ENCODE results near the gene G3BP2. TPM values are rescaled to one million over a fixed set of nuclear protein-coding genes. Genes with fewer than 3 reads are reported as not detected.

Gene G3BP2
- total and polyA plus RNA-seq, 2 of the 8 experiments (the other 6 are each of a cell fraction or from before 2014, with no cell fraction given): 83.7 to 378 TPM

DNA sequence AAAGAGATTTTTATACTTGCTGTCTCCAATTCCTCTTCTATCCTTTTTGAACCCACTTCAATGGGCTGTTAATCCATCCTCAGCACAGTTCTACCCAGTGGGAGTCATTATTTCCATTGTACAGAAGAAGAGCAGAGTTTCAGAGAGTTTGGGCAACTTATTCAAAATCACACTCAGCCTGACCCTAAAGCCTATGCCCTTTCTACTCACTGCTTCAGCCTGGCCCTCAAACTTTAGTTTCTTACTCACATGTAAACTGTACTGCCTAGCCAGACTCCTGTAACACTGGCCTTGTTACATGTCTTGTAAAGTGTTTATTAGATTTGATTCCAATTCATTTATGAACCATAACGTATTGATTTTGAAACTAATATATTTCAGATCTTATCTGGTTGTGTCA, 26.1 kb upstream of the G3BP2 start:
- Histone ChIP-seq H3K9me3 (ENCODE audit: insufficient read depth in 2 of 2, low read depth in 1 of 2, low read length in 1 of 2) (no peaks in the 10 kb centered on the region), H3K23me2 (ENCODE audit: low read depth, low read length) (0 out of 2 replicates have a peak, but pooled peaks cover 2% of the 10 kb centered on the region), H3K4me3 (ENCODE audit: extremely low read depth in 1 of 4, insufficient read depth in 2 of 4, low read depth in 3 of 4, low read length in 4 of 4) (no peak overlapping the region), H3K79me1 (ENCODE audit: low read depth, low read length) (no peaks in the 10 kb centered on the region; the same call in 1 of the 2 replicates), H2BK12ac (ENCODE audit: low read depth, low read length) (no peak overlapping the region), H3K27ac (ENCODE audit: low read depth, low read length) (0 out of 2 replicates have a peak overlapping the region, but pooled peaks have one; percentile 32), H3K4me1 (replicated peaks in 1 of 4; ENCODE audit: control insufficient read depth in 3 of 4, insufficient read depth in 4 of 4, low read length in 3 of 4) (peaks cover 9 to 15% (median 12%) of the 10 kb centered on the region in 4 experiments; a peak in 6 of 7 replicates), H2AK5ac (ENCODE audit: low read depth, low read length) (no peak overlapping the region), H3K14ac (ENCODE audit: insufficient read length) (no peak overlapping the region), H2AFZ (ENCODE audit: low read length) (no peak overlapping the region), H2BK20ac (ENCODE audit: low read length) (no peak overlapping the region), H3K4ac (replicated peaks; ENCODE audit: insufficient read length, low read depth, low read length) (no peak overlapping the region), H3K36me3 (ENCODE audit: control insufficient read depth in 2 of 4, insufficient read depth in 4 of 4, low read length in 3 of 4) (peaks cover 0 to 13% (median 3%) of the 10 kb centered on the region in 4 experiments; a peak in 4 of 8 replicates), H4K20me1 (replicated peaks in 1 of 2; ENCODE audit: control insufficient read depth in 1 of 2, insufficient read depth in 2 of 2, low read length in 2 of 2) (no peaks in the 10 kb centered on the region), H3K27me3 (replicated peaks in 1 of 4; ENCODE audit: control insufficient read depth in 3 of 4, extremely low read depth in 1 of 4, insufficient read depth in 3 of 4, low read length in 3 of 4) (no peaks in the 10 kb centered on the region), H3K23ac (ENCODE audit: insufficient read length) (no peak overlapping the region), H3K9ac (replicated peaks in 1 of 4; ENCODE audit: extremely low read depth in 1 of 4, low read depth in 3 of 4, low read length in 3 of 4) (no peak overlapping the region), H2BK120ac (replicated peaks; ENCODE audit: low read depth, low read length) (no peak overlapping the region), H2BK5ac (ENCODE audit: low read depth, low read length) (no peak overlapping the region), H4K91ac (replicated peaks; ENCODE audit: insufficient read length, low read length) (no peak overlapping the region), H3K18ac (ENCODE audit: extremely low read depth, low read length) (no peak overlapping the region), H4K8ac (ENCODE audit: extremely low read depth, insufficient read depth, low read length) (no peak overlapping the region), H3K79me2 (ENCODE audit: control insufficient read depth in 1 of 2, insufficient read depth in 2 of 2, low read length in 2 of 2) (peaks cover 4 to 86% of the 10 kb centered on the region in 2 experiments), H2BK15ac (ENCODE audit: low read length) (no peak overlapping the region), H3K56ac (replicated peaks; ENCODE audit: insufficient read length, low read depth, low read length) (no peak overlapping the region), H4K5ac (ENCODE audit: insufficient read length, low read depth, low read length) (no peak overlapping the region), H3K4me2 (ENCODE audit: insufficient read depth in 1 of 2, low read depth in 2 of 2, low read length in 2 of 2) (no peak overlapping the region)
- 7% methylated on average over 1 of the region's 1 CpG; no CpG with 5 or more reads in 1 of the 2 experiments for WGBS, 2 experiments (ENCODE audit: extremely low coverage in 1 of 2, insufficient coverage in 1 of 2, insufficient read length in 1 of 2, insufficient replicate concordance in 2 of 2, low coverage in 1 of 2, low lambda C conversion rate in 2 of 2, missing lambda C conversion rate in 1 of 2)
- DNase-seq (ENCODE audit: low read depth in 1 of 2, low spot score in 2 of 2): no peak
- CTCF ChIA-PET (ENCODE audit: partially characterized antibody): interaction anchor here (0.6 kb wide), 1 partner anchor 1495 kb away, joined by 3 read pairs; no protein-coding TSS in a partner anchor
- FAIRE-seq: no peak
- POLR2A ChIA-PET (ENCODE audit: partially characterized antibody): interaction anchor here (1.0 to 1.4 kb wide), 3 partner anchors 26 to 69 kb away, joined by 3 read pairs; partner anchors contain the start of gene G3BP2
- TF ChIP-seq BACH1 (IDR thresholded peaks at IDR 0.05; ENCODE audit: low read length) (no peak), EGR1 (IDR thresholded peaks at IDR 0.05; ENCODE audit: borderline replicate concordance, low read depth, low read length) (no peak), RAD21 (IDR thresholded peaks at IDR 0.05 in 1 of 2, conservative IDR thresholded peaks at IDR 0.05 in 1 of 2; ENCODE audit: low read depth in 2 of 2, low read length in 2 of 2) (no peak), RXRA (IDR thresholded peaks at IDR 0.05; ENCODE audit: insufficient read depth, low read depth, low read length) (no peak), GTF2F1 (IDR thresholded peaks at IDR 0.05; ENCODE audit: borderline replicate concordance, low read depth, low read length) (no peak), JUN (IDR thresholded peaks at IDR 0.05; ENCODE audit: low read depth, low read length) (no peak), HDAC2 (IDR thresholded peaks at IDR 0.05; ENCODE audit: borderline replicate concordance in 1 of 2, low read depth in 2 of 2, low read length in 2 of 2) (no peak), KDM4A (IDR thresholded peaks at IDR 0.05; ENCODE audit: low read depth, low read length, severe bottlenecking) (no peak), JUND (IDR thresholded peaks at IDR 0.05; ENCODE audit: low read length) (no peak), TAF1 (IDR thresholded peaks at IDR 0.05; ENCODE audit: low read depth, low read length) (no peak), KDM5A (IDR thresholded peaks at IDR 0.05; ENCODE audit: low read length) (no peak), NRF1 (IDR thresholded peaks at IDR 0.05; ENCODE audit: low read depth, low read length) (no peak)
